Pulmonary artery endothelial cell (primary cell): ENCODE results near the gene PLEKHG2. TPM values are rescaled to one million over a fixed set of nuclear protein-coding genes. Genes with fewer than 3 reads are reported as not detected.

Experiments
- DNase-seq: peaks from one replicate; pipeline ENCODE4 v3.0.0-alpha.2; 2011; ENCODE audit warnings: low read depth, low spot score
- total RNA-seq: library from RNA; depleted of rRNA; stranded (reverse); fragments of >200 nt; gene quantifications from 2 replicates; pipeline ENCODE4 v1.2.3, GENCODE V29; 2014

PLEKHG2 gene
- total RNA-seq, 1 donor from 2014 or later: 13.2 TPM

GRCh38 chr19:39419003-39419402 lies 6.5 kb downstream of the PLEKHG2 start:
- no peak for DNase-seq

GRCh38 chr19:39420769-39421168 lies 8.3 kb downstream of the PLEKHG2 start:
- no peak for DNase-seq

GRCh38 chr19:39422020-39422419 lies 9.6 kb downstream of the PLEKHG2 start:
- DNase-seq: no peak

GRCh38 chr19:39423258-39424086 lies 11.0 kb downstream of the PLEKHG2 start:
- no peak for DNase-seq

- no peak for DNase-seq
Measured at GRCh38 chr19:39424934-39425333, 12.5 kb downstream of the PLEKHG2 start.

- no peak for DNase-seq
Measured at GRCh38 chr19:39425744-39426143, 13.3 kb downstream of the PLEKHG2 start.

GRCh38 chr19:39426170-39426569 lies 13.7 kb downstream of the PLEKHG2 start:
- DNase-seq: no peak

GRCh38 chr19:39427707-39428106 lies 15.2 kb downstream of the PLEKHG2 start:
- no peak for DNase-seq

GRCh38 chr19:39428283-39429112 lies 16.0 kb downstream of the PLEKHG2 start:
- DNase-seq: no peak

GRCh38 chr19:39430675-39431593 lies 18.5 kb downstream of the PLEKHG2 start:
- peak; percentile 100 for DNase-seq

GRCh38 chr19:39432677-39433025 lies 20.2 kb downstream of the PLEKHG2 start:
- no peak for DNase-seq

GRCh38 chr19:39433480-39434079 lies 21.1 kb downstream of the PLEKHG2 start:
- DNase-seq: no peak

- DNase-seq: no peak
Measured at GRCh38 chr19:39434123-39435076, 21.9 kb downstream of the PLEKHG2 start.

- peak; percentile 90 for DNase-seq
Measured at GRCh38 chr19:39435499-39436349, 23.3 kb downstream of the PLEKHG2 start, which contains the start of gene RPS16. Gene RPS16 (minus strand): TSS chr19:39435949. CDS start chr19:39435895, 54 bp downstream.

- DNase-seq: no peak
Measured at GRCh38 chr19:39436350-39436716, 23.9 kb downstream of the PLEKHG2 start.

GRCh38 chr19:39438270-39438934 lies 25.9 kb downstream of the PLEKHG2 start:
- DNase-seq: no peak

- DNase-seq: no peak
Measured at GRCh38 chr19:39444598-39445195, 32.2 kb downstream of the PLEKHG2 start.
